Subcutaneous adipose tissue (tissue), 4 donors: ENCODE results near the gene DEDD. TPM values are rescaled to one million over a fixed set of nuclear protein-coding genes. Genes with fewer than 3 reads are reported as not detected.

Experiments used
- CTCF ChIP-seq: fragments of 450-650 bp; IDR thresholded peaks from one replicate; pipeline ENCODE4 v1.5.1; 2016; ENCODE audit warnings: low read depth, mild to moderate bottlenecking, control low read depth, antibody characterized with exemption, moderate library complexity
- total RNA-seq, 4 donors: library from RNA; depleted of rRNA; stranded (reverse); fragments of >200 nt; gene quantifications; one replicate each; pipeline ENCODE4 v1.1.0, GENCODE V29; 2016

DEDD gene
- total RNA-seq, 4 donors from 2014 or later = 25.2 to 36.8 (median 36.4) TPM

- TF ChIP-seq CTCF = no peak
Observed at GRCh38 chr1:161121042-161121650, 11.3 kb downstream of the DEDD start.

GRCh38 chr1:161119092-161119903, 13.2 kb downstream of the DEDD start:
- TF ChIP-seq CTCF = no peak

GRCh38 chr1:161117759-161118581, 14.5 kb downstream of the DEDD start, which contains the start of the genes NIT1 and PFDN2:
TSS of gene NIT1 (plus strand) at chr1:161118105. CDS start at chr1:161118177, 72 bp downstream.
TSS of gene PFDN2 (minus strand) at chr1:161118037. CDS start at chr1:161118026, 11 bp downstream.
- no peak for TF ChIP-seq CTCF

- no peak for TF ChIP-seq CTCF
Observed at GRCh38 chr1:161115132-161115711, 17.2 kb downstream of the DEDD start.

- no peak for TF ChIP-seq CTCF
Observed at GRCh38 chr1:161114556-161114955, 17.9 kb downstream of the DEDD start.

GRCh38 chr1:161113915-161114314, 18.6 kb downstream of the DEDD start:
- no peak for TF ChIP-seq CTCF
